SK-N-SH (cell line): ENCODE results near the gene REEP1.

ENCODE experiments used
- CTCF ChIP-seq: fragments of 200-600 bp; sonication (generic); IDR thresholded peaks from 2 replicates; pipeline ENCODE4 v1.6.1; 2017; ENCODE audit warnings: antibody characterized with exemption, mild to moderate bottlenecking, moderate library complexity
- SMC3 ChIP-seq: IDR thresholded peaks from 2 replicates; pipeline ENCODE4 v1.6.1; 2012; ENCODE audit warnings: low read depth, low read length, improper control_type of control experiment
- TAF1 ChIP-seq: IDR thresholded peaks from 2 replicates; pipeline ENCODE4 v1.6.1; 2012; ENCODE audit warnings: low read depth, mild to moderate bottlenecking, low read length, moderate library complexity, borderline replicate concordance
- ZBTB33 ChIP-seq: IDR thresholded peaks from 2 replicates; pipeline ENCODE4 v1.4.0; 2012; ENCODE audit warnings: low read depth, borderline replicate concordance

- no peak for TF ChIP-seq SMC3
- TF ChIP-seq CTCF = no peak
- TF ChIP-seq TAF1 = no peak
- no peak for TF ChIP-seq ZBTB33
Observed at GRCh38 chr2:86218124-86218523, 119.3 kb downstream of the REEP1 start.
